Ectodermal cell (in vitro differentiated cells): ENCODE measurements around the gene TCF4.

Experiments
- H3K27ac ChIP-seq: 2 replicates; pipeline ENCODE4 v1.7.0; 2013; ENCODE audit warnings: mild to moderate bottlenecking, low read depth, low read length; ENCODE audit not compliant: insufficient read depth, poor library complexity, severe bottlenecking
- H3K27me3 ChIP-seq: 2 replicates; pipeline ENCODE4 v1.7.0; 2013; ENCODE audit warnings: mild to moderate bottlenecking, low read length; ENCODE audit not compliant: insufficient read depth, control insufficient read depth, poor library complexity, severe bottlenecking
- H3K36me3 ChIP-seq: one replicate; pipeline ENCODE4 v1.7.0; 2013; ENCODE audit warnings: low read length; ENCODE audit not compliant: control insufficient read depth, insufficient read depth
- H3K4me1 ChIP-seq: one replicate; pipeline ENCODE4 v1.7.0; 2013; ENCODE audit warnings: low read length; ENCODE audit not compliant: control insufficient read depth, insufficient read depth
- H3K4me3 ChIP-seq: 2 replicates; pipeline ENCODE4 v1.7.0; 2013; ENCODE audit warnings: low read depth, low read length, control low read depth; ENCODE audit not compliant: insufficient read depth
- H3K9me3 ChIP-seq: 2 replicates; pipeline ENCODE4 v1.7.0; 2013; ENCODE audit warnings: mild to moderate bottlenecking, low read length, moderate library complexity; ENCODE audit not compliant: control insufficient read depth
- WGBS, 2 experiments: methylation state at CpG; one replicate each; pipeline ENCODE4 v1.1.7; 2013; ENCODE audit warnings: missing lambda C conversion rate in 2 of 2; 5-methylcytosine and 5-hydroxymethylcytosine counted together

The TCF4 gene

DNA sequence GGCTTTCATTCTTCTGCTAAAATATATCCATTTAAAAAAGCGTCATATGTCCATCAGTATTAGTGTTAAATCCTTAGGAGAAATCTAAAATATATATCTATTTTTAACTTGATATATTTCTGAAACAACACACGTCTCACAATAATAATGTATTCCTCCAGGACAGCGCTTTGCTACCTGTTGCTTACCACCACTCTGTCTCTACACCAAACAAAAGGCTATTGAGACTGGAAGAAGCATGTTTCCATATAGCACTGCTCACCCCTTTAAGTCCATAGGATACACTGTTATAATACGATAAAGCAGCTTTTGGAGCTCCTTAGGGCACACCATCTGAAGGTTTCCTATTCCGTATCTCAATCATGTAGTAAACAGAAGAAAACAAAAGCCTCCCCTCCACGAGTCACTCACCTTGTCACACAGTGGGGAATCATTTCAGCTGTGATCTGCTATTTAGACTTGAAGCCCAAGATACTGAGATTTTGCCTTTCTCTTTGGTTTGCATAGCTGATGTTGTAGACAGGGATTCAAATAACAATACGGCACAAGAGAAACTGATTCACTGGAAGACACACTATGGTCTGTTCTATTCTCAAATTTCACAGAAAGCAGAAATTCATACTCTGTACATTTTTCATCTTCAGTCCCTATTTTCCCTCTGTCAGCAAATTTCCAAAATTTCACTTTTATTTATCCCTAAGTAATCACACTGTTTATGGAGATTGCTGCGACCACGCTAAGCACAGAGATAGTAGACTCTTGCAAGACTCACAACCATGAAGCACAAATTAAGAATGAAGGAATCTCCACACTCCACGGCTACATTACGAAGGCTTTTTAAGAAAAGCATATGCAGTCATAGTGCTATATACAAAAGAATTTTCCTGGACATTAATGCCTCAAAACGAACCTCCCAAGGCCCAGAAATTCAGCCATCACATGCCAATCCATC, 187.1 kb downstream of the TCF4 start:
- WGBS, 2 experiments = 85 to 89% methylated on average over 11 to 12 of the region's 12 CpGs
- H3K4me3 ChIP-seq = no peak overlapping the region
- H3K4me1 ChIP-seq = peaks cover 33% of the 10 kb centered on the region
- no peaks in the 10 kb centered on the region for H3K9me3 ChIP-seq
- H3K27ac ChIP-seq = peak overlapping the region; percentile 47
- no peaks in the 10 kb centered on the region for H3K36me3 ChIP-seq
- H3K27me3 ChIP-seq = no peaks in the 10 kb centered on the region

DNA sequence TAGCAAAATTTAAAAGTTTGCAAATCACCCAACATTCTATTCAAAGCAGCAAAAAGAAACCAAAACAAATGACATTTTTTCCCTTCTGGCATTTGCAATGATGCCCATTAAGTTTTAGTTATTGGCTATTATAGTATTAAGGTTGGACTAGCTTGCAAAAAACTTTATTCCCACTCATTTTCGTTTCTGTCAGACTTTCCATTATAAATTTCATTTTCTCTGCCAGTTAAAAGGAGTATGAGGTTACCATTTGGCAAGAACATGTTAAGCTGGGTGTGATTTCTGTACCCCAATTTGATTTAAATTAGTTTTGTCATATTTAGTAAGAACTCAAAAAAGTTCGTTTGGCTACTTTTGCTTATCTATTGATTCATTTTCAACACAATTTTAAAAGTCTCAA, 187.9 kb downstream of the TCF4 start:
- Histone ChIP-seq H3K4me3 (no peak overlapping the region), H3K27ac (no peak overlapping the region), H3K36me3 (no peaks in the 10 kb centered on the region), H3K9me3 (no peaks in the 10 kb centered on the region), H3K27me3 (no peaks in the 10 kb centered on the region), H3K4me1 (peaks cover 25% of the 10 kb centered on the region)
- 100% methylated on average over 2 of the region's 2 CpGs; no CpG with 5 or more reads in 1 of the 2 experiments for WGBS, 2 experiments

DNA sequence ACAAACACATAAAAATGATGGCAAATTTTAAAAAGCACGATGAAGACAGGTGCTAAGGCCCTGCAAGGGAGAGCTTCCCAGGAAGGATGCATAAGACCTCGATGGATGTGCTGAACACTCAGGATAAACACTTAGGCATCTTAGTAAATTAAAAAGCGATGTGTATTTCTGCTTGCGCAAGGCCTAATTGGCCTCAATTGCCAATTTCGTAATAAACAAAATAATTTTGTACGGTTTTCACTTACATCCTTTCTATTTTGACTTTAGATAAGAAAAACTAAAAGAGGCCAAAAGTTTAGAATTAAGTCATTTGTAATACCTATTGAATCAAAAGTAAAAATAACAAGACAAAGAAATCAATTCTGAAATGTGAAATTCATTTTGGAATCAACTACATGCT, 189.1 kb downstream of the TCF4 start:
- no peak overlapping the region for H3K4me3 ChIP-seq
- H3K27me3 ChIP-seq = no peaks in the 10 kb centered on the region
- WGBS, 2 experiments = 94 to 96% methylated on average over 6 of the region's 6 CpGs
- H3K4me1 ChIP-seq = peaks cover 23% of the 10 kb centered on the region
- H3K27ac ChIP-seq = no peak overlapping the region
- H3K36me3 ChIP-seq = no peaks in the 10 kb centered on the region
- no peaks in the 10 kb centered on the region for H3K9me3 ChIP-seq

DNA sequence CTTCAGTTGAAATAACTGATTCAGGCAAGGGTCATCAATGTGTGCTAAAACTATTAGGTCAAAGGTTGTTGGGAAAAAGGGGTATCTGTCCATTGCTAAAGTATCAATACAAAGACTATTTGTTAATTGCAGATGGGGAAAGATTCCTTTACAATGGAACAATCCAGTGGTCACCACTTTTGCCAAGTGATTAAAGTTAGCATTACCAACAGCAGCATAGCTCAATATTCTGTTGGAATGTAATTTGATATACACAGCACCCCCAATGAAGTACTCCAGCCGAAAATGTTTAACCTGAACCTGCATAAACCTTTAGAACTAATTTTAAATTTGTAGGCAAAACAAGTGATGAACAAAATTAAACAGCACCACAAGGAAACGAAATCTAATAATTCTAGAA, 191.0 kb downstream of the TCF4 start:
- Histone ChIP-seq H3K27ac (no peak overlapping the region), H3K4me1 (peaks cover 12% of the 10 kb centered on the region), H3K27me3 (no peaks in the 10 kb centered on the region), H3K36me3 (no peaks in the 10 kb centered on the region), H3K9me3 (no peaks in the 10 kb centered on the region), H3K4me3 (no peak overlapping the region)
- 40% methylated on average over 1 of the region's 2 CpGs; no CpG with 5 or more reads in 1 of the 2 experiments for WGBS, 2 experiments

DNA sequence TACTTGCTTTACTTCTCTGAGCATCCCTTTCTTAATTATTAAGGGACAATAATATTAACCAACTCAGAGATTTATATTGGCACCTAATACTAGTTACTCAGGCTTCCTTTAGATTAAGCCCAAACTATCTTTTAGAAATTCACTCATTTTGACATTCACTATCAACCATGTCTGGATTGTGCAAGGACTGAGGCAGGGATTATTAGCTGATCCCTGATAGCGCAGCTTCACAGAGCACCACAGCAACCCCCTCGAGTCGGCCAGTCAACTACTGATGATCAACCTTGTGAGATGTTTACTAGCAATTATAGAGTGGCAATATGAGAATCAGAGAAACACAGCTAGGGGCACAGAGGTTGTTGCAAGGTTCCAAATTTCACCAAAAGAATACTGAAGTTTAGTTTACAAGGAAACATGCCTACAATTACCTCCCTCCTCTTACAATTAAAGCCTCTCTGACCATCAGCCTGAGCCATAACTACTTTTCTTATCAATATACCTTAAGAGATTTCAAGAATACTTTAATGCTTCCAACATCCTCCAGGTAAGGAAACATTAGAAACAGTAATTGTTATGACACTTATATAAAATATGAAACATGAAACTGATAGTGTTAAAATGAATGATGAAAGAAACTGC, 191.6 kb downstream of the TCF4 start:
- H3K4me1 ChIP-seq = peaks cover 7% of the 10 kb centered on the region
- H3K27me3 ChIP-seq = no peaks in the 10 kb centered on the region
- WGBS, 2 experiments = 92 to 97% methylated on average over 3 of the region's 3 CpGs
- H3K27ac ChIP-seq = no peak overlapping the region
- no peaks in the 10 kb centered on the region for H3K36me3 ChIP-seq
- no peak overlapping the region for H3K4me3 ChIP-seq
- no peaks in the 10 kb centered on the region for H3K9me3 ChIP-seq

DNA sequence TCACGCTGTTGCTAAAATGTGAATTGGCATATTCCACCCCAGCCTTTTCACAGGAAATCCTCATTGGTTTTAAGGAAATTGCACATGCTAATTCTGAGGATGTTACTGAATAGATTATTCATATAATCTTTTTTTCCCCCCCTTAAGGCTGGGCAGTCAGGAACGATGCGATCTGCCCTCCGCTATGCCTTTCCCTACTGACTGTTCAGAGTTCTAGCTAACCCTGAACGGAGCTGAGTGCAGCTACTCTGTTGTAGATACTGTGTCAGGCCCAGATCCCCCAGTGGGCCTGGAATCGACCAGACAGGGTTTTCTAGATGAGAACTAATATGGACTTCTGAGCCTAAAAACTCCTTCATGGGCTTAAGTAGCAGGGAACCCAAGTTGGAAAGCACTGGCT, 192.2 kb downstream of the TCF4 start:
- 95% methylated on average over 5 to 6 of the region's 6 CpGs for WGBS, 2 experiments
- Histone ChIP-seq H3K4me3 (no peak overlapping the region), H3K27ac (no peak overlapping the region), H3K36me3 (no peaks in the 10 kb centered on the region), H3K27me3 (no peaks in the 10 kb centered on the region), H3K9me3 (no peaks in the 10 kb centered on the region), H3K4me1 (peaks cover under 1% of the 10 kb centered on the region)

DNA sequence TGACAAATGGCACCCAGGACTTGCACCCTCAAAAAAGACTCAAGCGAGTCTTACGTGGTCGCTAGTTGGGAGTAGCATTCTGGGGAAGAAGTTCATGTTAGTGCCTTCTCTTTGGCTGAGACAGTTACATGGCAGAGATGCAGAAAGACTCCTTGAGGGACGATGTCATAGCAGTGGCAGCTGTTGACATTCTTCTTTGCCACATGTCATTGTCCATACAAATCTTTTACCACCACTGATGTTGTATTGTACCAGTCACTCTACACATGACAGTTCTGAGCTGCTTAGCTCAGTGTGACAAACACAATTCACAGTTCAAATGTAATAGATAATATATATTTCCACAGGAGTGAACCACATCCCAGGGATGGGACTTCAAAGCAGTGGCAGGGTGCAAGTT, 197.1 kb downstream of the TCF4 start:
- Histone ChIP-seq H3K27me3 (no peaks in the 10 kb centered on the region), H3K27ac (no peak overlapping the region), H3K4me3 (no peak overlapping the region), H3K9me3 (no peaks in the 10 kb centered on the region), H3K4me1 (no peaks in the 10 kb centered on the region), H3K36me3 (no peaks in the 10 kb centered on the region)
- WGBS, 2 experiments = 93 to 96% methylated on average over 4 of the region's 4 CpGs

DNA sequence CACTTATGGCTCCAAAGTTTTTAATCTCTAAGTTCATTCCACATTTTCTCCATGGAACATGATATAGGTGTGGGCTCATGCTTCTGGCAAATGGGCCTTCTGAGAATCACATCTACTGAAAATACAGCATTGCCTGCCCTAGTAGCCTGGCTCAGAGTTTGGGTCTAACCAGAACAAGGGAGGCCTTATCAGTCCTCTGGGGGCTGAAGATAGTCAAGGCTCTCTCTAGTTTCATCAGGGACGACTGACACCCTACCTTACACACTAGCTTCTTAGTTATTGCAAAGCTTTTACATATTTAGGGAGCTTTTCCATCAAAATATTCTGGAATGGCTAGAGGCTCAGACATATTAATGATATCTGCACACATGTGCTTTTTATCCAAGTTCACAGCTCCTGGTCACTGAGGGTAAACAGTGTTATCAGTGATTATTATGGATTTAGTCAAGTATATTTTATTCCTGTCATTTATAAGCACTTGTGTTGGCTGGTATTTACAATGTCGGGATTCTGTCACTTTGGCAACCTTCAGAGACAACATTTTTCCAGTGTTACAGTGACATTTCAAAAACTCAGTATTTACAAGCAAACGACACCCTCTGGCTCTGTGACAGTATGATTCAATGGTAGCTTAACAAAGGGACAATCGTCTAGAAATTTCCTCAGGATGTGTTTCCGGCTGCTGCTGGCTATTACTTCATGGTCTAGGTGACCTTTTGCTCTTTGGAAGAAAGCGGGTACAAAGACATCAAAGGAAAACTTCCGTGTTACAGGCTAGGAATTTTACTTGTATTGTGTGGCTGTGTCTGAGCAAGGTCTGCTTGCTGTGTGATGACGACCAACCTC, 200.6 kb downstream of the TCF4 start:
- 89 to 90% methylated on average over 7 to 8 of the region's 8 CpGs for WGBS, 2 experiments
- H3K27me3 ChIP-seq = no peaks in the 10 kb centered on the region
- peaks cover 7% of the 10 kb centered on the region for H3K9me3 ChIP-seq
- H3K4me1 ChIP-seq = no peaks in the 10 kb centered on the region
- H3K36me3 ChIP-seq = no peaks in the 10 kb centered on the region
- peak overlapping the region; percentile 54 for H3K27ac ChIP-seq
- H3K4me3 ChIP-seq = no peak overlapping the region

DNA sequence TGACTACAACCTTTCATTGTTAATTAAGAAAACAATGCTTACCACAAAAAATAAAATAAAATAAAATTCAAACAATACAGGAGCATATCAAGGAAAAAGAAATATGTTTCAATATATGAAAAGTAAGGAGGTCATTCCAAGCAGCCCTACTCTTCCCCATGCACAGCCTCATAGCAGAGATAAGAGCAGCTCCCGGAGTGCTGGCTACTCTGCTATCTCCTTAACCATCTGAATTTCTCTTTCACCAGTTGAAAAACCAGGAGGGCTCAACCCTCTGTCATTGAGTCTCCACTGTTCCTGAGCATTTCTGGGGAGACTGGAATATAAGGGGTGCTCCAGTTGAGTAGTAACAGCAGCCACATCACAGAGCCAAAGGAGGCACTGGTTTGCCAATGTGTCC, 201.4 kb downstream of the TCF4 start:
- H3K36me3 ChIP-seq = no peaks in the 10 kb centered on the region
- H3K27ac ChIP-seq = no peak overlapping the region
- WGBS, 2 experiments = 92 to 100% methylated on average over 1 of the region's 1 CpG
- peaks cover 7% of the 10 kb centered on the region for H3K9me3 ChIP-seq
- no peaks in the 10 kb centered on the region for H3K4me1 ChIP-seq
- H3K4me3 ChIP-seq = no peak overlapping the region
- no peaks in the 10 kb centered on the region for H3K27me3 ChIP-seq

DNA sequence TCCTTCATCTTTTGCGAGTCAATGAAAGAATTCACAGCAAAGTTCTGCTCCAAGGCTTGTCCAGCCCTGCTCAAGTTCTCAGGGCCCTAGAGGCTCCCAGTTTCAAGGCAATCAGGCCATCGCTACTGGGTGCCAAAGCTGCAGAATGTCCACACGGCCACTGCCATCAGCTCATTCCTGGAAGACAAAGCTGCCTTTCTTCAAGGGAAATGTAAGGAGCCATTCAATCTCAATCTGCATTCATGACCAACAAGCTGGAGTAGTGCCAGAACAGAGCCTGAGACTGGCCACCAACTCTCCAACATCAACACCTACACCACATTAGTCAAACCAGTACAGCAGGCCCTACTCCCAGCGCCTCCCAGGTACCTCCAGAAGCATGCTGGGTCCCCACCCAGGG, 202.2 kb downstream of the TCF4 start:
- Histone ChIP-seq H3K4me3 (no peak overlapping the region), H3K27ac (no peak overlapping the region), H3K36me3 (no peaks in the 10 kb centered on the region), H3K4me1 (no peaks in the 10 kb centered on the region), H3K27me3 (no peaks in the 10 kb centered on the region), H3K9me3 (peaks cover 7% of the 10 kb centered on the region)
- WGBS, 2 experiments = 85 to 92% methylated on average over 4 of the region's 4 CpGs
